Caco-2 (cell line): Measurements from ENCODE around the gene OLFML3. TPM values are rescaled to one million over a fixed set of nuclear protein-coding genes. Genes with fewer than 3 reads are reported as not detected.

ENCODE experiments used
- BruUV-seq: library from RNA; stranded (reverse); fragments of 400-500 nt; replicated peaks from 2 replicates; lab custom pipeline; 2021; lab: Mats Ljungman, UMichigan
- CTCF ChIA-PET: fragments of 300-600 bp; sonication (Branson Sonifier 250); formaldehyde crosslinking; loops from one replicate; lab custom pipeline; 2022; ENCODE audit warnings: antibody characterized with exemption; lab: Charles Lee
- POLR2A ChIA-PET: fragments of 300-600 bp; sonication (Branson Sonifier 250); formaldehyde crosslinking; loops from one replicate; lab custom pipeline; 2022; ENCODE audit warnings: antibody characterized with exemption; lab: Charles Lee
- DNase-seq, 2 experiments: peaks; one replicate each; pipeline versions ENCODE4 v3.0.0 to v3.0.0-alpha.2; 2020 to 2022
- H3K27me3 ChIP-seq: replicated peaks from 2 replicates; pipeline ENCODE4 v1.6.0; 2011; ENCODE audit warnings: low read length; ENCODE audit not compliant: control insufficient read depth, insufficient read depth
- H3K36me3 ChIP-seq: 2 replicates; pipeline ENCODE4 v1.5.1; 2011; ENCODE audit warnings: low read length; ENCODE audit not compliant: control insufficient read depth, insufficient read depth
- H3K4me1 ChIP-seq: fragments of 250-450 bp; sonication (Bioruptor Pico); 2 replicates; pipeline ENCODE4 v1.5.1; 2020; ENCODE audit warnings: mild to moderate bottlenecking
- H3K4me3 ChIP-seq: 2 replicates; pipeline ENCODE4 v1.5.1; 2011; ENCODE audit warnings: low read depth, mild to moderate bottlenecking, control low read depth, low read length
- H3K9me3 ChIP-seq: fragments of 250-450 bp; sonication (Bioruptor Pico); 2 replicates; pipeline ENCODE4 v1.5.1; 2020; ENCODE audit warnings: mild to moderate bottlenecking, moderate library complexity
- H3K27ac Mint-ChIP-seq: one replicate; pipeline ENCODE4 v1.8.0; 2022; ENCODE audit warnings: mixed read lengths; ENCODE audit not compliant: unreplicated experiment
- H3K27me3 Mint-ChIP-seq: one replicate; pipeline ENCODE4 v1.8.0; 2022; ENCODE audit warnings: mixed read lengths; ENCODE audit not compliant: insufficient read depth, unreplicated experiment
- H3K36me3 Mint-ChIP-seq: one replicate; pipeline ENCODE4 v1.8.0; 2022; ENCODE audit warnings: mild to moderate bottlenecking, mixed read lengths; ENCODE audit not compliant: insufficient read depth, unreplicated experiment
- H3K4me1 Mint-ChIP-seq: one replicate; pipeline ENCODE4 v1.8.0; 2022; ENCODE audit warnings: low read depth, mixed read lengths; ENCODE audit not compliant: unreplicated experiment
- H3K4me3 Mint-ChIP-seq: one replicate; pipeline ENCODE4 v1.8.0; 2022; ENCODE audit warnings: mild to moderate bottlenecking, moderate library complexity, mixed read lengths; ENCODE audit not compliant: unreplicated experiment
- H3K9me3 Mint-ChIP-seq: one replicate; pipeline ENCODE4 v1.8.0; 2022; ENCODE audit warnings: mixed read lengths; ENCODE audit not compliant: unreplicated experiment
- intact Hi-C: fragments of 100-400 bp; cut with micrococcal nuclease; formaldehyde crosslinking; loops from one replicate; pipeline ENCODE4 v1.10.0; 2022; ENCODE audit not compliant: unreplicated experiment
- total RNA-seq: library from RNA; stranded (reverse); gene quantifications from 2 replicates; pipeline ENCODE4 v1.2.3, GENCODE V29; 2022
- TF ChIP-seq, protein P1 (sequence below), 2 experiments: fragments of 200-600 bp in 1 of 2; IDR thresholded peaks; 1 replicate in 1 of 2; 2 replicates in 1 of 2; pipeline versions ENCODE4 v1.5.1 to v1.8.0; 2011 to 2022; ENCODE audit warnings: antibody characterized with exemption in 1 of 2, control low read depth in 1 of 2, inconsistent platforms in 1 of 2, low read depth in 1 of 2, low read length in 1 of 2, mild to moderate bottlenecking in 1 of 2, moderate library complexity in 1 of 2; ENCODE audit not compliant: insufficient read depth in 1 of 2, severe bottlenecking in 1 of 2, unreplicated experiment in 1 of 2

The OLFML3 gene
- total RNA-seq, 1 experiment from 2014 or later = 36.5 TPM

DNA sequence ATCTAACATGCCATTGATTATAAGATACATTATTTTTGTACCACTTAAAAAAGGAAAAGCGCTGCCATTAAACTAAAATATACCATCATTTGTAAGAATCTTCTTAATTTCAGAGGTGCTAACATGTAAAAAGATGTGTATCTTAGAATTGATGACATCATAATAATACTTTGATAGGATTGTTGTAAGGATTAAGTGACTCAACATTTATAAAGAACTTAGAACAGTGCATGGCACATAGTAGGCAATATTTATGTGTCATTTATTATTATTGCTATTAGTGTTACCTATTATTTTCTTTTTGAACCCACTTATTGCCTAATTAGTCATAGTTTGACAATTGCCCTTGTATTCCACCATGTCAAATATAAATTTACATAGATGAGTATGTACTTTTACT lies 28.4 kb upstream of the OLFML3 start:
- ChIA-PET POLR2A (interaction anchor here (0.7 kb wide), 1 partner anchor 1148 kb away, joined by 20 read pairs; no protein-coding TSS in a partner anchor), CTCF (no interaction called here)
- TF ChIP-seq, protein P1, sequence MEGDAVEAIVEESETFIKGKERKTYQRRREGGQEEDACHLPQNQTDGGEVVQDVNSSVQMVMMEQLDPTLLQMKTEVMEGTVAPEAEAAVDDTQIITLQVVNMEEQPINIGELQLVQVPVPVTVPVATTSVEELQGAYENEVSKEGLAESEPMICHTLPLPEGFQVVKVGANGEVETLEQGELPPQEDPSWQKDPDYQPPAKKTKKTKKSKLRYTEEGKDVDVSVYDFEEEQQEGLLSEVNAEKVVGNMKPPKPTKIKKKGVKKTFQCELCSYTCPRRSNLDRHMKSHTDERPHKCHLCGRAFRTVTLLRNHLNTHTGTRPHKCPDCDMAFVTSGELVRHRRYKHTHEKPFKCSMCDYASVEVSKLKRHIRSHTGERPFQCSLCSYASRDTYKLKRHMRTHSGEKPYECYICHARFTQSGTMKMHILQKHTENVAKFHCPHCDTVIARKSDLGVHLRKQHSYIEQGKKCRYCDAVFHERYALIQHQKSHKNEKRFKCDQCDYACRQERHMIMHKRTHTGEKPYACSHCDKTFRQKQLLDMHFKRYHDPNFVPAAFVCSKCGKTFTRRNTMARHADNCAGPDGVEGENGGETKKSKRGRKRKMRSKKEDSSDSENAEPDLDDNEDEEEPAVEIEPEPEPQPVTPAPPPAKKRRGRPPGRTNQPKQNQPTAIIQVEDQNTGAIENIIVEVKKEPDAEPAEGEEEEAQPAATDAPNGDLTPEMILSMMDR (IDR thresholded peaks at IDR 0.05; ENCODE audit: insufficient read depth in 1 of 2, low read depth in 1 of 2, low read length in 1 of 2, severe bottlenecking in 1 of 2, unreplicated experiment in 1 of 2) = no peak
- peaks cover 4% of the 10 kb centered on the region for H3K36me3 Mint-ChIP-seq
- Histone ChIP-seq H3K27me3 (no peaks in the 10 kb centered on the region), H3K4me1 (peaks cover 20% of the 10 kb centered on the region), H3K9me3 (no peaks in the 10 kb centered on the region), H3K36me3 (no peaks in the 10 kb centered on the region), H3K4me3 (no peak overlapping the region)
- H3K27ac Mint-ChIP-seq = no peak overlapping the region
- H3K4me1 Mint-ChIP-seq = peaks cover 16% of the 10 kb centered on the region
- BruUV-seq = no TSS peak
- no peaks in the 10 kb centered on the region for H3K9me3 Mint-ChIP-seq
- H3K27me3 Mint-ChIP-seq = no peaks in the 10 kb centered on the region
- intact Hi-C loops = no loop called here
- H3K4me3 Mint-ChIP-seq = no peak overlapping the region
- no peak for DNase-seq

GRCh38 chr1:113951719-113952118 lies 27.6 kb upstream of the OLFML3 start:
- ChIA-PET POLR2A (interaction anchor here (0.6 to 0.7 kb wide), 2 partner anchors 65 to 1147 kb away, joined by 3 to 20 read pairs; no protein-coding TSS in a partner anchor), CTCF (no interaction called here)
- Histone ChIP-seq H3K27me3 (no peaks in the 10 kb centered on the region), H3K4me1 (peaks cover 15% of the 10 kb centered on the region), H3K4me3 (no peak overlapping the region), H3K36me3 (no peaks in the 10 kb centered on the region), H3K9me3 (no peaks in the 10 kb centered on the region)
- no peak overlapping the region for H3K4me3 Mint-ChIP-seq
- peaks cover 10% of the 10 kb centered on the region for H3K4me1 Mint-ChIP-seq
- H3K9me3 Mint-ChIP-seq = no peaks in the 10 kb centered on the region
- intact Hi-C loops = no loop called here
- no peaks in the 10 kb centered on the region for H3K27me3 Mint-ChIP-seq
- no peaks in the 10 kb centered on the region for H3K36me3 Mint-ChIP-seq
- DNase-seq = no peak
- H3K27ac Mint-ChIP-seq = no peak overlapping the region
- BruUV-seq = no TSS peak
- TF ChIP-seq, protein P1 (IDR thresholded peaks at IDR 0.05; ENCODE audit: insufficient read depth in 1 of 2, low read depth in 1 of 2, low read length in 1 of 2, severe bottlenecking in 1 of 2, unreplicated experiment in 1 of 2) = no peak

DNA sequence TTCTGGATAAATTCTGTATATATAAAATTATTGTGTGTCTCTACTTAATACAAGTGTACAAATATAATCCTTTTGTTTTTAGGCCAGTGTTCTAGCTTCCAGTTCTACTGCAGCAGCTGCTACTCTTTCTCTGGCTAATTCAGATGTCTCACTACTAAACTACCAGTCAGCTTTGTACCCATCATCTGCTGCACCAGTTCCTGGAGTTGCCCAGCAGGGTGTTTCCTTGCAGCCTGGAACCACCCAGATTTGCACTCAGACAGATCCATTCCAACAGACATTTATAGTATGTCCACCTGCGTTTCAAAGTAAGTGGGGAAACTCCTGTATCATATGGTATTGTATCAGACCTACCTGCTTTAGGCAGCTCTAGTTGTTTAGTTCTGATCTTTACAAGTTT lies 21.3 kb upstream of the OLFML3 start:
- Mint-ChIP-seq H3K4me1 (no peaks in the 10 kb centered on the region), H3K27me3 (no peaks in the 10 kb centered on the region), H3K4me3 (no peak overlapping the region), H3K9me3 (no peaks in the 10 kb centered on the region), H3K27ac (no peak overlapping the region), H3K36me3 (peaks cover under 1% of the 10 kb centered on the region)
- Histone ChIP-seq H3K4me3 (no peak overlapping the region), H3K36me3 (no peaks in the 10 kb centered on the region), H3K9me3 (no peaks in the 10 kb centered on the region), H3K4me1 (no peaks in the 10 kb centered on the region), H3K27me3 (no peaks in the 10 kb centered on the region)
- ChIA-PET POLR2A (no interaction called here), CTCF (no interaction called here)
- DNase-seq = no peak
- TF ChIP-seq, protein P1 (IDR thresholded peaks at IDR 0.05; ENCODE audit: insufficient read depth in 1 of 2, low read depth in 1 of 2, low read length in 1 of 2, severe bottlenecking in 1 of 2, unreplicated experiment in 1 of 2) = no peak
- intact Hi-C loops = no loop called here
- BruUV-seq = no TSS peak
